Glomerular endothelial cell (primary cell): ENCODE data around the gene SIGLEC5. TPM values are rescaled to one million over a fixed set of nuclear protein-coding genes. Genes with fewer than 3 reads are reported as not detected.
"Not testable (repeated sequence)": the region's sequence is repeated elsewhere in the genome, so short reads cannot be mapped to it uniquely, and the experiment has no call there.

Experiments
- DNase-seq: peaks from one replicate; pipeline ENCODE4 v3.0.0-alpha.2; 2011; ENCODE audit warnings: low read depth, low spot score; ENCODE audit errors: extremely low read depth
- total RNA-seq: library from RNA; depleted of rRNA; stranded (reverse); fragments of >200 nt; gene quantifications from 2 replicates; pipeline ENCODE4 v1.2.3, GENCODE V29; 2015

SIGLEC5 gene
- 0.93 TPM in 1 of 2 replicates, not detected in the other for total RNA-seq

GRCh38 chr19:51630315-51630714 lies at the start of gene SIGLEC5:
SIGLEC5 (minus strand) TSS chr19:51630401; CDS start chr19:51630335, 66 bp downstream.
- DNase-seq = not testable (repeated sequence)

GRCh38 chr19:51676566-51677083 lies 46.4 kb upstream of the SIGLEC5 start:
- no peak for DNase-seq

GRCh38 chr19:51675911-51676565 lies 45.8 kb upstream of the SIGLEC5 start:
- DNase-seq = not testable (repeated sequence)

GRCh38 chr19:51668216-51668615 lies 38.0 kb upstream of the SIGLEC5 start:
- DNase-seq = no peak

- no peak for DNase-seq
Observed at GRCh38 chr19:51664997-51665396, 34.8 kb upstream of the SIGLEC5 start.

GRCh38 chr19:51664131-51664530 lies 33.9 kb upstream of the SIGLEC5 start:
- no peak for DNase-seq

- DNase-seq = no peak
Observed at GRCh38 chr19:51663650-51664049, 33.4 kb upstream of the SIGLEC5 start.

GRCh38 chr19:51660975-51661600 lies 30.9 kb upstream of the SIGLEC5 start:
- DNase-seq = no peak

GRCh38 chr19:51654783-51655182 lies 24.6 kb upstream of the SIGLEC5 start:
- no peak for DNase-seq

GRCh38 chr19:51653162-51653561 lies 23.0 kb upstream of the SIGLEC5 start:
- no peak for DNase-seq

GRCh38 chr19:51652266-51652665 lies 22.1 kb upstream of the SIGLEC5 start:
- DNase-seq = no peak

GRCh38 chr19:51651216-51651846 lies 21.1 kb upstream of the SIGLEC5 start:
- DNase-seq = no peak

- DNase-seq = no peak
Observed at GRCh38 chr19:51647318-51647717, 17.1 kb upstream of the SIGLEC5 start.

GRCh38 chr19:51646730-51647129 lies 16.5 kb upstream of the SIGLEC5 start, which contains the start of gene SIGLEC14:
SIGLEC14 (minus strand) TSS chr19:51646825; CDS start chr19:51646759, 66 bp downstream.
- DNase-seq = not testable (repeated sequence)

GRCh38 chr19:51644636-51645271 lies 14.6 kb upstream of the SIGLEC5 start:
- no peak for DNase-seq

- no peak for DNase-seq
Observed at GRCh38 chr19:51641648-51642047, 11.4 kb upstream of the SIGLEC5 start.

GRCh38 chr19:51640386-51640785 lies 10.2 kb upstream of the SIGLEC5 start:
- DNase-seq = no peak

GRCh38 chr19:51639916-51640315 lies 9.7 kb upstream of the SIGLEC5 start:
- no peak for DNase-seq

GRCh38 chr19:51637362-51637978 lies 7.3 kb upstream of the SIGLEC5 start:
- peak; percentile 1 for DNase-seq

- DNase-seq = no peak
Observed at GRCh38 chr19:51632126-51632525, 1.9 kb upstream of the SIGLEC5 start.
